ENCODE data around the gene IGSF21.

The IGSF21 gene

DNA sequence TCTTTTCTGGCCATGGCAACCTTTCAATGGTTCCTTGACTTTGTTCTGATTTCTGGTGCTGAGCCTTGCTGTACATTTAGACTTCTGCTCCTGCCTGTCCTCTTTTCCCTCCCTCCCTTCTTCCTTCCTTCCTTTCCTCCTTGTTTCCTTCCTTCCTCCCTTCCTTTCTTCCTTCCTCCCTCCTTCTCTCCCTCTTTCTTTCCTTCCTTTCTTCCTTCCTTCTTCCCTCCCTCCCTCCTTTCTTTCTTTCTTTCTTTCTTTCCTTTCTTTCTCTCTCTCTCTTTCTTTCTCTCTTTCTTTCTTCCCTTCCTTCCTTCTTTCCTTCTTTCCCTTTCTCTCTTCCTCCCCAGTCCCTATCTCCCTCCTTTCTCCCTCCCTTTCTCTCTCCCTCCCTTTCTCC, 10.4 kb upstream of the IGSF21 start:
- H3K27ac ChIP-seq (ENCODE audit: low read depth, low read length), result no peak overlapping the region
- no peak overlapping the region for H3K18ac ChIP-seq (ENCODE audit: low read length)
- H3K36me3 ChIP-seq (ENCODE audit: control insufficient read depth in 1 of 2, insufficient read depth in 2 of 2, low read length in 2 of 2), result no peaks in the 10 kb centered on the region
- peaks cover 2 to 9% of the 10 kb centered on the region in 2 experiments for H3K4me1 ChIP-seq (ENCODE audit: control insufficient read depth in 1 of 2, insufficient read depth in 2 of 2, low read length in 2 of 2)
- no peak overlapping the region for H4K12ac ChIP-seq (ENCODE audit: low read depth, low read length)
- no peak overlapping the region for H3K4me2 ChIP-seq (ENCODE audit: low read length)
- H3K23ac ChIP-seq (ENCODE audit: low read length), result no peak overlapping the region
- no peak overlapping the region for H2AK5ac ChIP-seq (ENCODE audit: low read length)
- H4K91ac ChIP-seq (ENCODE audit: low read depth, low read length), result no peak overlapping the region
- H2BK120ac ChIP-seq (ENCODE audit: insufficient read depth, low read length, poor library complexity), result no peak overlapping the region
- H2BK12ac ChIP-seq (ENCODE audit: low read length), result no peak overlapping the region
- H2BK5ac ChIP-seq (ENCODE audit: low read depth, low read length, poor library complexity), result no peak overlapping the region
- H4K8ac ChIP-seq (ENCODE audit: low read depth, low read length), result no peak overlapping the region
- no peak overlapping the region for H3K9ac ChIP-seq (ENCODE audit: low read length)
- H3K9me3 ChIP-seq (ENCODE audit: insufficient read depth, low read depth, low read length), result peaks cover 2% of the 10 kb centered on the region
- H3K14ac ChIP-seq (ENCODE audit: low read length), result no peak overlapping the region
- H3K4me3 ChIP-seq (ENCODE audit: low read depth, low read length), result no peak overlapping the region
- H3K4ac ChIP-seq (ENCODE audit: low read depth, low read length), result no peak overlapping the region
- no peaks in the 10 kb centered on the region for H3K79me2 ChIP-seq (ENCODE audit: control insufficient read depth, insufficient read depth, low read length, poor library complexity)
- no peaks in the 10 kb centered on the region for H3K27me3 ChIP-seq (ENCODE audit: insufficient read depth, low read length)
- no peaks in the 10 kb centered on the region for H3K79me1 ChIP-seq (ENCODE audit: low read length)
- DNase-seq, result no peak
- H2AFZ ChIP-seq (ENCODE audit: insufficient read depth, low read length, poor library complexity), result no peak overlapping the region

DNA sequence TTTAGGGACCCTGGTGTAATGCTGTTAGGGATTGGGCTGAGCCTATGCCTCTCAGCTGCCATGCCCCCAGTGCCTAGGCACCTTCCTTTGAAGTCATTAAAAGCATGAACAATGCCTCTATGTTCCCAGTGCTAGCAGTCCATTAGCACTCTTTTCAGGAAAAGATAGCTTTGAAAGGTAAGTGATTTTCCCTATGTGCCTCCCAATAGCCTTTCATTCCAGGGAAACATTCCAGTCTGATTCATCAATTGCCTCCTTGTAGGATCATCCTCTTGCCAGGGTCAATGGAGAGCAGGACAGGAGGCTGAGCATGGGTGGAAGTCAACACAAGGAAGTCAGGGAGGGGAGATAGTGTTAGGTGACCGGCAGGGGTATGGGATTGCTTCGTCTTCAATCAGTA, 8.6 kb upstream of the IGSF21 start:
- H3K4me2 ChIP-seq (ENCODE audit: low read length), result no peak overlapping the region
- no peak overlapping the region for H3K4ac ChIP-seq (ENCODE audit: low read depth, low read length)
- H2BK120ac ChIP-seq (ENCODE audit: insufficient read depth, low read length, poor library complexity), result no peak overlapping the region
- no peak overlapping the region for H3K4me3 ChIP-seq (ENCODE audit: low read depth, low read length)
- no peak overlapping the region for H2BK5ac ChIP-seq (ENCODE audit: low read depth, low read length, poor library complexity)
- no peak overlapping the region for H3K9ac ChIP-seq (ENCODE audit: low read length)
- H4K91ac ChIP-seq (ENCODE audit: low read depth, low read length), result no peak overlapping the region
- peaks cover 6% of the 10 kb centered on the region for H3K9me3 ChIP-seq (ENCODE audit: insufficient read depth, low read depth, low read length)
- H3K4me1 ChIP-seq (ENCODE audit: control insufficient read depth in 1 of 2, insufficient read depth in 2 of 2, low read length in 2 of 2), result no peaks in the 10 kb centered on the region
- DNase-seq, result no peak
- H3K18ac ChIP-seq (ENCODE audit: low read length), result no peak overlapping the region
- no peak overlapping the region for H2AK5ac ChIP-seq (ENCODE audit: low read length)
- no peaks in the 10 kb centered on the region for H3K36me3 ChIP-seq (ENCODE audit: control insufficient read depth in 1 of 2, insufficient read depth in 2 of 2, low read length in 2 of 2)
- H4K12ac ChIP-seq (ENCODE audit: low read depth, low read length), result no peak overlapping the region
- no peaks in the 10 kb centered on the region for H3K79me1 ChIP-seq (ENCODE audit: low read length)
- no peak overlapping the region for H3K14ac ChIP-seq (ENCODE audit: low read length)
- H2BK12ac ChIP-seq (ENCODE audit: low read length), result no peak overlapping the region
- no peak overlapping the region for H4K8ac ChIP-seq (ENCODE audit: low read depth, low read length)
- H2AFZ ChIP-seq (ENCODE audit: insufficient read depth, low read length, poor library complexity), result no peak overlapping the region
- no peaks in the 10 kb centered on the region for H3K27me3 ChIP-seq (ENCODE audit: insufficient read depth, low read length)
- H3K79me2 ChIP-seq (ENCODE audit: control insufficient read depth, insufficient read depth, low read length, poor library complexity), result no peaks in the 10 kb centered on the region
- WGBS (ENCODE audit: extremely low coverage, insufficient coverage, insufficient read length), result no CpG with 5 or more reads among the region's 2 CpGs
- no peak overlapping the region for H3K23ac ChIP-seq (ENCODE audit: low read length)
- no peak overlapping the region for H3K27ac ChIP-seq (ENCODE audit: low read depth, low read length)

GRCh38 chr1:18100060-18100459, 7.5 kb upstream of the IGSF21 start:
- Histone ChIP-seq H3K9me3 (ENCODE audit: insufficient read depth, low read depth, low read length) (peaks cover 7% of the 10 kb centered on the region), H3K14ac (ENCODE audit: low read length) (no peak overlapping the region), H4K8ac (ENCODE audit: low read depth, low read length) (no peak overlapping the region), H2AK5ac (ENCODE audit: low read length) (no peak overlapping the region), H3K9ac (ENCODE audit: low read length) (no peak overlapping the region), H3K23ac (ENCODE audit: low read length) (no peak overlapping the region), H3K4me2 (ENCODE audit: low read length) (no peak overlapping the region), H2BK5ac (ENCODE audit: low read depth, low read length, poor library complexity) (no peak overlapping the region), H3K27ac (ENCODE audit: low read depth, low read length) (no peak overlapping the region), H3K36me3 (ENCODE audit: control insufficient read depth in 1 of 2, insufficient read depth in 2 of 2, low read length in 2 of 2) (no peaks in the 10 kb centered on the region), H3K79me1 (ENCODE audit: low read length) (no peaks in the 10 kb centered on the region), H3K4ac (ENCODE audit: low read depth, low read length) (no peak overlapping the region), H2BK120ac (ENCODE audit: insufficient read depth, low read length, poor library complexity) (no peak overlapping the region), H3K4me3 (ENCODE audit: low read depth, low read length) (no peak overlapping the region), H3K27me3 (ENCODE audit: insufficient read depth, low read length) (no peaks in the 10 kb centered on the region), H2BK12ac (ENCODE audit: low read length) (no peak overlapping the region), H3K79me2 (ENCODE audit: control insufficient read depth, insufficient read depth, low read length, poor library complexity) (no peaks in the 10 kb centered on the region), H4K91ac (ENCODE audit: low read depth, low read length) (no peak overlapping the region), H4K12ac (ENCODE audit: low read depth, low read length) (no peak overlapping the region), H3K18ac (ENCODE audit: low read length) (no peak overlapping the region), H2AFZ (ENCODE audit: insufficient read depth, low read length, poor library complexity) (no peak overlapping the region), H3K4me1 (ENCODE audit: control insufficient read depth in 1 of 2, insufficient read depth in 2 of 2, low read length in 2 of 2) (no peaks in the 10 kb centered on the region)
- WGBS (ENCODE audit: extremely low coverage, insufficient coverage, insufficient read length), result no CpG with 5 or more reads among the region's 12 CpGs
- no peak for DNase-seq

- Histone ChIP-seq H3K36me3 (ENCODE audit: control insufficient read depth in 1 of 2, insufficient read depth in 2 of 2, low read length in 2 of 2) (no peaks in the 10 kb centered on the region), H3K18ac (ENCODE audit: low read length) (no peak overlapping the region), H3K27me3 (ENCODE audit: insufficient read depth, low read length) (peaks cover 2% of the 10 kb centered on the region), H2AFZ (ENCODE audit: insufficient read depth, low read length, poor library complexity) (no peak overlapping the region), H3K27ac (ENCODE audit: low read depth, low read length) (no peak overlapping the region), H2BK12ac (ENCODE audit: low read length) (no peak overlapping the region), H2BK120ac (ENCODE audit: insufficient read depth, low read length, poor library complexity) (no peak overlapping the region), H3K9ac (ENCODE audit: low read length) (no peak overlapping the region), H4K91ac (ENCODE audit: low read depth, low read length) (no peak overlapping the region), H3K4me3 (ENCODE audit: low read depth, low read length) (no peak overlapping the region), H3K79me2 (ENCODE audit: control insufficient read depth, insufficient read depth, low read length, poor library complexity) (no peaks in the 10 kb centered on the region), H3K4me2 (ENCODE audit: low read length) (no peak overlapping the region), H2BK5ac (ENCODE audit: low read depth, low read length, poor library complexity) (no peak overlapping the region), H4K12ac (ENCODE audit: low read depth, low read length) (no peak overlapping the region), H3K9me3 (ENCODE audit: insufficient read depth, low read depth, low read length) (peaks cover 7% of the 10 kb centered on the region), H3K4ac (ENCODE audit: low read depth, low read length) (no peak overlapping the region), H3K79me1 (ENCODE audit: low read length) (no peaks in the 10 kb centered on the region), H3K4me1 (ENCODE audit: control insufficient read depth in 1 of 2, insufficient read depth in 2 of 2, low read length in 2 of 2) (no peaks in the 10 kb centered on the region), H3K14ac (ENCODE audit: low read length) (no peak overlapping the region), H3K23ac (ENCODE audit: low read length) (no peak overlapping the region), H2AK5ac (ENCODE audit: low read length) (no peak overlapping the region), H4K8ac (ENCODE audit: low read depth, low read length) (no peak overlapping the region)
- peak; percentile 53 to 79 for DNase-seq
- WGBS (ENCODE audit: extremely low coverage, insufficient coverage, insufficient read length), result no CpG with 5 or more reads among the region's 10 CpGs
Measured at GRCh38 chr1:18100491-18101063, 7.0 kb upstream of the IGSF21 start.

All from trophoblast cell (in vitro differentiated cells and primary cell).